ENCODE results near the gene GNB1. TPM values are rescaled to one million over a fixed set of nuclear protein-coding genes. Genes with fewer than 3 reads are reported as not detected.

GNB1 gene
- polyA plus RNA-seq, 3 donors, result 41.9 to 357 (median 111) TPM

GRCh38 chr1:1892763-1893120 lies 1.9 kb upstream of the GNB1 start:
- Histone ChIP-seq H3K27ac (ENCODE audit: low read depth in 1 of 2, low read length in 2 of 2) (no peak overlapping the region), H3K4me1 (ENCODE audit: control insufficient read depth in 1 of 2, insufficient read depth in 2 of 2, low read length in 2 of 2) (peaks cover 25 to 29% of the 10 kb centered on the region in 2 donors), H3K36me3 (replicated peaks in 1 of 2; ENCODE audit: control insufficient read depth in 1 of 2, insufficient read depth in 2 of 2, low read length in 2 of 2) (no peaks in the 10 kb centered on the region), H2AFZ (ENCODE audit: insufficient read depth, low read depth, low read length, poor library complexity, severe bottlenecking) (peak overlapping the region; percentile 86), H3K9me3 (replicated peaks in 1 of 2; ENCODE audit: control insufficient read depth in 1 of 2, insufficient read depth in 1 of 2, low read length in 2 of 2) (no peaks in the 10 kb centered on the region), H4K20me1 (ENCODE audit: insufficient read depth, low read length) (peaks cover 34% of the 10 kb centered on the region), H3K9ac (ENCODE audit: insufficient read depth, low read length, poor library complexity, severe bottlenecking) (no peak overlapping the region), H3K79me2 (ENCODE audit: insufficient read depth, low read length) (peaks cover 45% of the 10 kb centered on the region), H3K4me2 (replicated peaks; ENCODE audit: extremely low read depth, low read length, poor library complexity, severe bottlenecking) (peak overlapping the region; percentile 93), H3K4me3 (replicated peaks in 1 of 3; ENCODE audit: low read depth in 2 of 3, low read length in 3 of 3) (no peak overlapping the region), H3K27me3 (ENCODE audit: control insufficient read depth in 2 of 2, insufficient read depth in 2 of 2, low read length in 2 of 2) (peaks cover 0 to 11% of the 10 kb centered on the region in 2 donors)
- no peak for DNase-seq
- Mint-ChIP-seq H3K27me3 (ENCODE audit: low read depth in 3 of 3) (peaks cover 14 to 36% (median 21%) of the 10 kb centered on the region in 3 donors), H3K4me3 (peak overlapping the region in 1 of 2 donors; percentile 76), H3K36me3 (peaks cover 0 to 7% of the 10 kb centered on the region in 2 donors), H3K27ac (peak overlapping the region in 1 of 7 donors; percentile 13), H3K4me1 (peaks cover 35% of the 10 kb centered on the region), H3K9me3 (peaks cover 0 to 2% (median 0%) of the 10 kb centered on the region in 7 donors)
- intact Hi-C loops (cut with micrococcal nuclease), result loop anchor here (5.0 to 10.0 kb wide), 4 partner anchors 35 to 115 kb away; partner anchors contain the start of gene NADK (in 1 of the 2)
- 96% methylated on average over 3 of the region's 7 CpGs for WGBS (ENCODE audit: insufficient coverage)
- TF ChIP-seq, protein P1, sequence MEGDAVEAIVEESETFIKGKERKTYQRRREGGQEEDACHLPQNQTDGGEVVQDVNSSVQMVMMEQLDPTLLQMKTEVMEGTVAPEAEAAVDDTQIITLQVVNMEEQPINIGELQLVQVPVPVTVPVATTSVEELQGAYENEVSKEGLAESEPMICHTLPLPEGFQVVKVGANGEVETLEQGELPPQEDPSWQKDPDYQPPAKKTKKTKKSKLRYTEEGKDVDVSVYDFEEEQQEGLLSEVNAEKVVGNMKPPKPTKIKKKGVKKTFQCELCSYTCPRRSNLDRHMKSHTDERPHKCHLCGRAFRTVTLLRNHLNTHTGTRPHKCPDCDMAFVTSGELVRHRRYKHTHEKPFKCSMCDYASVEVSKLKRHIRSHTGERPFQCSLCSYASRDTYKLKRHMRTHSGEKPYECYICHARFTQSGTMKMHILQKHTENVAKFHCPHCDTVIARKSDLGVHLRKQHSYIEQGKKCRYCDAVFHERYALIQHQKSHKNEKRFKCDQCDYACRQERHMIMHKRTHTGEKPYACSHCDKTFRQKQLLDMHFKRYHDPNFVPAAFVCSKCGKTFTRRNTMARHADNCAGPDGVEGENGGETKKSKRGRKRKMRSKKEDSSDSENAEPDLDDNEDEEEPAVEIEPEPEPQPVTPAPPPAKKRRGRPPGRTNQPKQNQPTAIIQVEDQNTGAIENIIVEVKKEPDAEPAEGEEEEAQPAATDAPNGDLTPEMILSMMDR (IDR thresholded peaks at IDR 0.05), result no peak

DNA sequence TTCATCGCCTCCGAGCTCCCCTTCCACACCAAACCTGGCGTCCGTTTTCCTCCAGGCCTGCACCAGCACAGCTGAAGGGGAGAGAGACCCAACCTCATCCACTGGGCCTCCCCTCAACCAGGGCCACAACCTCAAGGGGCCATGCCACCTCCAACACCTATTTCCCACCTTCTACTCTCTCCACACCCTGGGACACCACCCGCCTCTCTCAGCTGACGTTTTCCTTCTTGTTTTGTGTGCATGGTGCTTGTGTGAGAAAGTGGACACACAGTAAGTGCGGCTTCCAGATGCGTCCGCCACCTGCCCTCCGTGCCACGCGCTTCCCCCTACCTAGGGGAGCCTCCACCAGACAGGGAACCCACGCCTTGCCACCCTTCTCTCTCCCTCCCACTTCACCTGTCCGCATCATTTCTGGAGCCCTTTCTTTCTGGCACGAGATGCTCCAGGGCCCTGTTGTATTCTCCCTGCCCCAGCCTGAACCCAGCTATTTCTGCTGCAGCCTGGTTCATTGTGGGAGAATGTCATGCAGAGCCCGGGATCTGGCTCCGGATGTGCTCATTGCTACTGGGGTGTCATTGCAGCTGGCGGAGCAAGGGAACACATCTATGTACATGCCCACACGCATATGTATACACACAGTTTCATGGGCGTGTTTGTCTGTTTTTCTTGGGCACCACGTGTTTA lies 1.3 kb upstream of the GNB1 start:
- TF ChIP-seq, protein P1 (IDR thresholded peaks at IDR 0.05), result no peak
- H3K27me3 ChIP-seq (ENCODE audit: control insufficient read depth in 2 of 2, insufficient read depth in 2 of 2, low read length in 2 of 2), result peaks cover 0 to 11% of the 10 kb centered on the region in 2 donors
- peaks cover 39% of the 10 kb centered on the region for H4K20me1 ChIP-seq (ENCODE audit: insufficient read depth, low read length)
- H3K36me3 Mint-ChIP-seq, result peaks cover 0 to 8% of the 10 kb centered on the region in 2 donors
- peaks cover 40% of the 10 kb centered on the region for H3K4me1 Mint-ChIP-seq
- H3K9me3 Mint-ChIP-seq, result peaks cover 0 to 2% (median 0%) of the 10 kb centered on the region in 7 donors
- H3K79me2 ChIP-seq (ENCODE audit: insufficient read depth, low read length), result peaks cover 50% of the 10 kb centered on the region
- H3K27me3 Mint-ChIP-seq (ENCODE audit: low read depth in 3 of 3), result peaks cover 14 to 32% (median 20%) of the 10 kb centered on the region in 3 donors
- peak overlapping the region in 1 of 2 donors; percentile 87 for H3K27ac ChIP-seq (ENCODE audit: low read depth in 1 of 2, low read length in 2 of 2)
- DNase-seq, result no peak
- H3K9ac ChIP-seq (ENCODE audit: insufficient read depth, low read length, poor library complexity, severe bottlenecking), result peak overlapping the region; percentile 93
- H3K4me3 ChIP-seq (replicated peaks in 1 of 3; ENCODE audit: low read depth in 2 of 3, low read length in 3 of 3), result peak overlapping the region; percentile 48 to 81 (median 75)
- H2AFZ ChIP-seq (ENCODE audit: insufficient read depth, low read depth, low read length, poor library complexity, severe bottlenecking), result peak overlapping the region; percentile 86
- H3K36me3 ChIP-seq (replicated peaks in 1 of 2; ENCODE audit: control insufficient read depth in 1 of 2, insufficient read depth in 2 of 2, low read length in 2 of 2), result no peaks in the 10 kb centered on the region
- no peaks in the 10 kb centered on the region for H3K9me3 ChIP-seq (replicated peaks in 1 of 2; ENCODE audit: control insufficient read depth in 1 of 2, insufficient read depth in 1 of 2, low read length in 2 of 2)
- intact Hi-C loops (cut with micrococcal nuclease), result loop anchor here (5.0 to 10.0 kb wide), 4 partner anchors 35 to 115 kb away; partner anchors contain the start of gene NADK (in 1 of the 2)
- H3K4me2 ChIP-seq (replicated peaks; ENCODE audit: extremely low read depth, low read length, poor library complexity, severe bottlenecking), result peak overlapping the region; percentile 93
- peak overlapping the region; percentile 76 to 89 for H3K4me3 Mint-ChIP-seq
- H3K4me1 ChIP-seq (ENCODE audit: control insufficient read depth in 1 of 2, insufficient read depth in 2 of 2, low read length in 2 of 2), result peaks cover 28 to 34% of the 10 kb centered on the region in 2 donors
- H3K27ac Mint-ChIP-seq, result peak overlapping the region; percentile 72 to 87 (median 82)
- WGBS (ENCODE audit: insufficient coverage), result 33% methylated on average over 18 of the region's 21 CpGs
